Measurements from ENCODE around the gene HSPG2.

HSPG2 gene

DNA sequence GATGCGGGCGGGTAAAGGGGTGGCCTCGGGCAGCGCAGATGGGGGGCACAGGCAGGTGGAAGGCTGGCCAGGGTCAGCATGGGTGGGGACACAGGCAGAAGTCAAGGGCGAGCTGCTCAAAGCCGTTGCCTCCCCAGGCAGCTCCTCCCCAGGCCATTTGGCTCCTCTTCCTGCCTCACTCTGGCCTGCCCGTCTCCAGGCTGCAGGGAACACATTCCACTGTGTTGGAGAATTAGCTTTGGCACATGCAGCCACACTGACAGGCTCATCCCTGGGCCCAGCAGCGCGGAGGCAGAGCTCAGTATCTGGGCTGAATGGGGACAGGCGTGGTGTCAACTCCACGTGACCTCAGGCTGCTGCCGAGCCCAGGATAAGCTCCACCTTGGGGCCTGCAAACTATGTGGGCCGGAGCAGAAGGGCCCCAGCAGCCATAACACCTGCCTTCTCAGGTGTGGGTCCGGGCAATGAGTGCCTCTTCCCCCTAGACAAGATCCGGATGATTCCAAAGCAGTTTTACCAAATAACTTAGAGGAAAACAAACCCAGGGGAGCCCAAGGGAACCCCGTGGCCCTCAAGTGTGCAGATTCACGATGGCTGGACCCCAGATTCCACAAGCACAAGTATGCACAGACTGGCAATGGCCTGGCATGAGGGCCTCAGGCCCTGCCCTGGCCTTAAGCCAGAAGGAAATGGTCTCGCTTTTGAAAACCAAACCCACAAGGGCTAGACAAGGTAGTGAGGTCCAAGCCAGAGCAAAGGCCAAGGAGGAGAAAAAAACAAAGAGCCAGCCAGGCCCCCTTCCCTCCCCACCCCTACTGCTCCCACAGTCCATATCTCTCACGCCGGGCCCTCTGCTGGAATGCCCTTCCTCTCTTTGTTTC is 40.2 kb downstream of the HSPG2 start:
- no peak for DNase-seq

GRCh38 chr1:21896026-21896425 is 41.1 kb downstream of the HSPG2 start:
- no peak for DNase-seq

DNA sequence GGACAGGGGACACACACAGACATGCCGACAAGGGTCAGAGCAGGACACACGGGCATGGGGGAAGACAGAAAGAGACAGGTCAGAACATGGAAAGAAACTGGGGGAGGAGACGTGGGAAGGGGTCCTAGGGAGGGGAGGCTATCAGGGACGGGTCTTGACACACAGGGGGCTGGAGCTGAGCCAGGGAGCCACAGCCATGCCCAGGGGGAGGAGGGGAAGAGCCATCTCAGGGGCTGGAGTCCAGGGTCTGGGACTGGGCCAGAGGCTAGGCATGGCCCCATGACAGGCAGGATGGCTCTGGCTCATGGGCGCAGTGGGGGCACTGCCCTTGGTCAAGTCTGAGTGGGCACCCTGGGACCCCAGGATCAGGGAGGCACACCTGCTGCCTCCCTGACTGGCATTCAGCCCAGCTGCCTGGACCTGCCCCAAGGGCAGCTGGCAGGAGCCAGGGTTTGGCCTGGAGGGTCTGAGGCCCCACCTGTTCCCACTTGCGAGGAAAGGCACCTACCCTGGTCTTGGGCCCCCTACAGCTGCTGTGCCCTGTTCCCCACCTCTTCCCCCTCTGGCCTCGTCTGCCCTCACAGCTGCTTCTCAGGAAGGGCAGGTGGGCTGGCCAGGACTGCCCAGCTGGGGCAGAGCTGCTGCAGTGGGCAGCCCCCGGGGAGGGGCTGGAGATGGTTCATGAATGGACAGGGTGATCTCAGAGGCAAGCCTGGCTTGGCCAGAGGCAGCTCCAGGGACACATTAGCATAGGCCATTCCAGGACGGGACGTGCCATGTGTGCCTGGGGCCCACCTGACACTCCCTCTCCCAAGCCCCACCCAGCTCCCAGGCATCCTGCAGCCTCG is 42.9 kb downstream of the HSPG2 start:
- DNase-seq, result no peak

- no peak for DNase-seq
These were observed 43.9 kb downstream of the HSPG2 start for GRCh38 chr1:21893046-21893805.

GRCh38 chr1:21891621-21892479 is 45.3 kb downstream of the HSPG2 start:
- DNase-seq, result no peak

DNA sequence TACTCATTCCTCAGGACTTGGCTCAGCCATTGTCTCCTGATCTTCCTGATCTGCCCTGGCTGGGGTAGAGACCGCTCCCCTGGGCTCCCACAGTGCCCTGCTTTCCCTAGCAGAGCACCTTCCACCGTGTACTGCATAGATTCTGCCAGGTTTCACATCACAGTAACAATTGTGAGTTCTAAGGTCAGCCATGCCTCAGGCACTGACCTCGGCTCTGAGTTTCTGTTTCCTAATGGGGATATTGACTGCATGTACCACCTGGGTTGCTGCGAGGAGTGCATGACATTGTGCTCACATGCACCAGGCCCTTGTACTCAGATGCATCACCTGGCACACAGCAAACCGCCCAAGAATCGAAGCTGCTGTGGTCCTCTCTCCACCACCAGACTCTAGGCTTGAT is 46.0 kb downstream of the HSPG2 start:
- no peak for DNase-seq

GRCh38 chr1:21888500-21888899 is 48.6 kb downstream of the HSPG2 start:
- no peak for DNase-seq

- DNase-seq, result no peak
These were observed 49.3 kb downstream of the HSPG2 start for GRCh38 chr1:21887796-21888195.

- no peak for DNase-seq
These were observed 49.8 kb downstream of the HSPG2 start for GRCh38 chr1:21887216-21887736.

GRCh38 chr1:21886486-21887215 is 50.5 kb downstream of the HSPG2 start:
- no peak for DNase-seq

GRCh38 chr1:21885236-21886037 is 51.7 kb downstream of the HSPG2 start:
- no peak for DNase-seq

DNA sequence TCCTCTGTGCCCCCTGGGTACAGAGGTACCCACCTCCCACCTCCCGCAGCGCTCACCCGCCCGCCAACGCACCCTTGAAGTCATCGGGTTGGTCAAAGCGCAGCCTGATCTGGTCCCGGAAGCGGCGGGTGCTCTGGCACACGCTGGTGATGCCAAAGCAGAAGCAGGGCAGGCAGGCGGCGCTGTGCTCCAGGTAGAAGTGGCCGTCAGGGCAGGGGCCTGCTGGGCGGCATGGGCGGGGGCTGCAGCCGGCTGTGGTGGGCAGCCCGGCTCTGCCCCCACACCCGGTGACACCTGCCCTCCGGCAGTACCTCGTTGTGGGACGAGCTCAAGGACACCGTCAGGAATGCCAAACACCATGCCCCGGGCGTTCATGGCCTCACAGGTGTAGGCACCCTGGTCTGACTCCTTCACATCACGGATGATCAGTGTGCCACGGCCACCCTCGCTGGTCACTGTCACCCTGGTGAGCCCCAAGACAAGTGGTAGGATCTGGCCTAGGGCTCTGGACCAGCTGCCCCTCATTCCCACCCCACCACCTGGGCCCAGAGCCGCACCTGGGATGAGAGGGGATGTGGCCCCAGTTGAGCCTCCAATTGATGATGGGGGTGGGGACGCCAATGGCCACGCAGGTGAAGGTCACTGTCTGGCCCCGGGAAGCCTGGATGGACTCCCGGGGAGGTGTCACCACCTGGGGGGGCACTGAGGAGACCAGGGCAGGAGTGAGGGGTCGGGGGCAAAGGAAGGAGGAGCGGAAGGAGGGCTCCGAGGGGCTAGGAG is 52.5 kb downstream of the HSPG2 start:
- DNase-seq, result no peak

DNA sequence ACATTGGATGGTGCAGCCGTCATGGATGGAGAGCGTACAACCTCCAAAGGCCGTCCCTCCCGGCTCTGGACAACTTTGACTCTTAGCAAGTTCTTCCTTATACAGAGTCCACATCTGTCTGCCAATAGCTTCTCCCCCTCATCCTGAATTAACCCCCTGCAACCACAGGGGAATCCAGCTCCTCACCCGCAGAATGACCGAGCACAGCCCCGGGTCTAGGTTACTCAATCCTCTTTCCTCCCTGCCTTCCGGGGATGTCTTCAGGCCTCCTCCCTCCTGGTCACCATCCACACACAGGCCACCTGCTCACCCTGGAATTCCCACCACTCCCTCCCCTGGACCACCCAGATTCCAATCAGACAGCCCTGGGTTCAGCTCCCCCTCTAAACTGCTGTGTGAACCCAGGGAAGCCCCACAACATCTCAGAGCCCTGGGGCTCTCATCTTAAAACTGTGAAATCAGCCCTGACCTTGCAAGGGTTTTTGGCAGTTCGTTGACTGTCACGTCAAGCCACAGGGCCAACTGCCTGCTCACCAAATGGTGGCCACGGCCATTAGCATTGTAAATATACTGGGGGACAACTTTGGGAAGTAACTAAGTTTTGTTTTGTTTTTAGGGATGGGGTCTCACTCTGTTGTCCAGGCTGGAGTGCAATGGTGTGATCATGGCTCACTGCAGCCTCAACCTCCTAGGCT is 54.2 kb downstream of the HSPG2 start:
- no peak for DNase-seq

DNA sequence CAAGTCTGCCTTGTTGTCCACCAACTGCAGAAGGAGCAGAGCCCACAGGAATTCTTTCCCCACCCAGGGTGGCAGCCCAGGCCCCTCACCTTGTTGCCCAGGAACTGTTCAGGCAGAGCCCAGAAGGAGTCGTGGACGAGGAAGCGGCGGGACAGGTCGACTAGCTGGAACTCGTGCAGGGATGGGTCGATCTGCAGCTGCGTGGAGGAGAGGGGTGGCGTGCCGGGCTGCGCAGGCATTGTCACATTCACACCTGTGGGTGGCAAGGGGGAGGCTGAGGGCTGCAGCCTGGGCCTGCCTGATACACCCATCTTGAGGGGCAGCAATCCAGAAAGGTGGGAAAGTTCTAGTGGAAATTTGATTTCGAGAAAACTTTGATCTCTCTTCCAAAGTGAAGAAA is 55.9 kb downstream of the HSPG2 start:
- DNase-seq, result no peak

- DNase-seq, result no peak
These were observed 56.5 kb downstream of the HSPG2 start for GRCh38 chr1:21880619-21880970.

GRCh38 chr1:21879928-21880618 is 57.0 kb downstream of the HSPG2 start:
- DNase-seq, result no peak

DNA sequence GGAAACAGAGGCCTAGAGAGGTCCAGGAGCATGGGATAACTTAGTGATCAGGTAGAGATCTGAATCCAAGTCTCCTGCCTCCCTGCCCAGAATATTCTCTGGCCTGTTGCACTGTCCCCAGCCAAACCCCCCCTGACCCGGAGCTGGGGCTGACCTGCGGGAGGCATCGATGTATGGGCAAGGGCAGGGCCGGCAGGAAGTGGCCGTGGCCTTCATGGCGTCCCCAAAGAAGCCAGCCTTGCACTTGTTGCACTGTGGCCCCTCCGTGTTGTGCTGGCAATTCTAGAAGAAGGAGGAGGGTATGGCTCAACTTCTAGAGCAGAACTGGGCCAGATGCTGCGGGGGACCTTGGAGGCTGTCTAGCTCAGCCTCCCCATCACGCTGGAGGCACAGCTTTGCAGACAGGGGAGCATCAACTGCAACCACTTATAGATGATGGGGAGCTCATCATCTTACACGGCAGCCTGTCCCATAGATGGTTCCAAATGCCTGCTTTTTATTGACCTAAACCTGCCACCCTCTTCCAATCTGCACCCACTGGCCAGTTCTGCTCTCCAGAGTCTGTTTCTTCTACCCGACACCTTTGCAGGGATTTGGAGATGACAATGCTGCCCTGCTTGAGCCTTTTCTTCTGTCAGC is 58.2 kb downstream of the HSPG2 start:
- DNase-seq, result no peak
